GM12801 (cell line): Measurements from ENCODE around the gene STIM1.

Experiments used
- CTCF ChIP-seq: IDR thresholded peaks from one replicate; pipeline ENCODE4 v1.5.1; 2011; ENCODE audit warnings: control low read depth; ENCODE audit not compliant: insufficient read length; ENCODE audit errors: extremely low read depth

STIM1 gene

GRCh38 chr11:4084406-4085125, 229.1 kb downstream of the STIM1 start:
- no peak for TF ChIP-seq CTCF

- TF ChIP-seq CTCF: no peak
These were observed 230.1 kb downstream of the STIM1 start for GRCh38 chr11:4085575-4085974.

GRCh38 chr11:4086575-4087353, 231.3 kb downstream of the STIM1 start:
- TF ChIP-seq CTCF: no peak

- no peak for TF ChIP-seq CTCF
These were observed 232.1 kb downstream of the STIM1 start for GRCh38 chr11:4087551-4087950.

- TF ChIP-seq CTCF: no peak
These were observed 234.8 kb downstream of the STIM1 start for GRCh38 chr11:4090258-4090657.

- TF ChIP-seq CTCF: no peak
These were observed 236.6 kb downstream of the STIM1 start for GRCh38 chr11:4092026-4092425.

- TF ChIP-seq CTCF: no peak
These were observed 238.3 kb downstream of the STIM1 start for GRCh38 chr11:4093519-4094347.
